B cell (primary cell): ENCODE measurements around the gene ABCA13. TPM values are rescaled to one million over a fixed set of nuclear protein-coding genes. Genes with fewer than 3 reads are reported as not detected.

Source experiments
- ATAC-seq: fragments of 200-7000 bp; cut with Tn5 transposase; one replicate; pipeline ENCODE4 v1.10.0; 2021; ENCODE audit warnings: low read depth, mild to moderate bottlenecking, moderate number of reproducible peaks, moderate library complexity
- CTCF ChIA-PET: fragments of 350-600 bp; sonication (Branson Sonifier 250); formaldehyde crosslinking; loops from one replicate; lab custom pipeline; 2021; ENCODE audit warnings: antibody characterized with exemption, inconsistent platforms; lab: Charles Lee
- POLR2A ChIA-PET: fragments of 350-600 bp; sonication (Branson Sonifier 250); formaldehyde crosslinking; loops from one replicate; lab custom pipeline; 2021; ENCODE audit warnings: antibody characterized with exemption; lab: Charles Lee
- DNase-seq: peaks from one replicate; pipeline ENCODE4 v3.0.0; 2013
- H2AFZ ChIP-seq: 2 replicates; pipeline ENCODE4 v1.6.1; 2012; ENCODE audit warnings: mild to moderate bottlenecking, low read depth, low read length; ENCODE audit not compliant: insufficient read depth, poor library complexity, severe bottlenecking
- H3K27ac ChIP-seq, 2 donors: 1 replicate in 1 of 2; 2 replicates in 1 of 2; pipeline ENCODE4 v1.5.1; 2012 to 2013; ENCODE audit warnings: low read length in 2 of 2, mild to moderate bottlenecking in 2 of 2, moderate library complexity in 1 of 2
- H3K27me3 ChIP-seq, 4 experiments: fragments of 200-600 bp in 1 of 4; sonication (generic) in 1 of 4; replicated peaks in 1 of 4; 1 replicate in 2 of 4; 2 replicates in 2 of 4; pipeline versions ENCODE4 v1.6.1 to v1.7.0; 2013 to 2016; ENCODE audit warnings: low read length in 3 of 4, mild to moderate bottlenecking in 2 of 4, mixed read lengths in 1 of 4, moderate library complexity in 1 of 4; ENCODE audit not compliant: insufficient read depth in 4 of 4, control insufficient read depth in 3 of 4; ENCODE audit errors: control extremely low read depth in 1 of 4
- H3K36me3 ChIP-seq, 2 experiments: replicated peaks in 1 of 2; 1 replicate in 1 of 2; 2 replicates in 1 of 2; pipeline versions ENCODE4 v1.6.1 to v1.7.1; 2013; ENCODE audit warnings: low read length in 1 of 2; ENCODE audit not compliant: insufficient read depth in 2 of 2, control insufficient read depth in 1 of 2; ENCODE audit errors: control extremely low read depth in 1 of 2, extremely low read depth in 1 of 2
- H3K4me1 ChIP-seq, 2 donors: fragments of 200-600 bp in 1 of 2; sonication (generic) in 1 of 2; 1 replicate in 1 of 2; 2 replicates in 1 of 2; pipeline versions ENCODE4 v1.5.1 to v1.6.1; 2013 to 2017; ENCODE audit warnings: low read length in 2 of 2; ENCODE audit not compliant: control insufficient read depth in 2 of 2, insufficient read depth in 2 of 2
- H3K4me2 ChIP-seq: replicated peaks from 2 replicates; pipeline ENCODE3; 2012; ENCODE audit warnings: mild to moderate bottlenecking, low read depth, low read length; ENCODE audit not compliant: poor library complexity, severe bottlenecking
- H3K4me3 ChIP-seq, 5 experiments: fragments of 200-600 bp in 1 of 5; sonication (generic) in 1 of 5; 1 replicate in 3 of 5; 2 replicates in 2 of 5; pipeline versions ENCODE4 v1.5.1 to v1.7.0; 2011 to 2016; ENCODE audit warnings: low read length in 4 of 5, mild to moderate bottlenecking in 4 of 5, low read depth in 2 of 5, control low read depth in 1 of 5, moderate library complexity in 1 of 5; ENCODE audit not compliant: insufficient read depth in 1 of 5; ENCODE audit errors: control extremely low read depth in 1 of 5, extremely low read depth in 1 of 5
- H3K79me2 ChIP-seq: fragments of 200-600 bp; sonication (generic); one replicate; pipeline ENCODE4 v1.6.0; 2016; ENCODE audit warnings: low read length; ENCODE audit not compliant: control insufficient read depth, insufficient read depth
- H3K9ac ChIP-seq: fragments of 200-600 bp; sonication (generic); 2 replicates; pipeline ENCODE4 v1.6.1; 2017; ENCODE audit warnings: mild to moderate bottlenecking, low read length, moderate library complexity
- H3K9me3 ChIP-seq, 3 donors: one replicate each; pipeline versions ENCODE4 v1.6.1 to v1.7.1; 2013; ENCODE audit warnings: low read length in 2 of 3; ENCODE audit not compliant: control insufficient read depth in 2 of 3, insufficient read depth in 1 of 3; ENCODE audit errors: control extremely low read depth in 1 of 3
- H4K20me1 ChIP-seq: 2 replicates; pipeline ENCODE4 v1.6.0; 2012; ENCODE audit warnings: mild to moderate bottlenecking, low read length; ENCODE audit not compliant: insufficient read depth, control insufficient read depth, poor library complexity, severe bottlenecking
- H3K27ac Mint-ChIP-seq: one replicate; pipeline ENCODE4 v1.8.0; 2021; ENCODE audit warnings: mixed read lengths
- H3K27me3 Mint-ChIP-seq: one replicate; pipeline ENCODE4 v1.8.0; 2021; ENCODE audit warnings: mixed read lengths
- H3K4me1 Mint-ChIP-seq: one replicate; pipeline ENCODE4 v1.8.0; 2021; ENCODE audit warnings: mixed read lengths
- H3K4me3 Mint-ChIP-seq: one replicate; pipeline ENCODE4 v1.8.0; 2021; ENCODE audit warnings: mixed read lengths
- H3K9me3 Mint-ChIP-seq: one replicate; pipeline ENCODE4 v1.8.0; 2022; ENCODE audit warnings: mixed read lengths; ENCODE audit not compliant: insufficient read depth
- EZH2 ChIP-seq: IDR thresholded peaks from 2 replicates; pipeline ENCODE4 v1.6.1; 2012; ENCODE audit warnings: borderline replicate concordance, low read depth, mild to moderate bottlenecking, moderate library complexity, low read length; ENCODE audit not compliant: insufficient read depth, poor library complexity, severe bottlenecking
- WGBS: methylation state at CpG from one replicate; pipeline ENCODE4 v1.1.5; 2013; ENCODE audit warnings: missing lambda C conversion rate; ENCODE audit not compliant: insufficient coverage; 5-methylcytosine and 5-hydroxymethylcytosine counted together
- intact Hi-C: fragments of 100-400 bp; cut with micrococcal nuclease; formaldehyde crosslinking; loops from one replicate; pipeline ENCODE4 v1.10.0; 2022
- polyA plus RNA-seq: library from polyadenylated mRNA; depleted of rRNA; stranded (reverse); fragments of >200 nt; gene quantifications from 2 replicates; pipeline ENCODE4 v1.2.3, GENCODE V29; 2012
- total RNA-seq, 2 donors: library from RNA; stranded (reverse); fragments of 120-200 nt in 1 of 2; gene quantifications; 1 replicate in 1 of 2; 2 replicates in 1 of 2; pipeline versions ENCODE4 v1.2.3 to v1.2.4, GENCODE V29; 2013 to 2022
- TF ChIP-seq, protein P1 (sequence below): fragments of 200-600 bp; IDR thresholded peaks from one replicate; pipeline ENCODE4 v1.8.0; 2022; ENCODE audit warnings: antibody characterized with exemption, mild to moderate bottlenecking

The ABCA13 gene
- total and polyA plus RNA-seq, 2 donors (not counting 1 experiment from before 2014, with no cell fraction given), result not detected

- H3K79me2 ChIP-seq, result no peaks in the 10 kb centered on the region
- H3K9me3 Mint-ChIP-seq, result no peaks in the 10 kb centered on the region
- no CpG with 5 or more reads among the region's 3 CpGs for WGBS
- no peaks in the 10 kb centered on the region for H3K27me3 Mint-ChIP-seq
- no peaks in the 10 kb centered on the region for H4K20me1 ChIP-seq
- CTCF ChIA-PET, result no interaction called here
- peaks cover 0 to 4% (median 0%) of the 10 kb centered on the region in 3 donors for H3K9me3 ChIP-seq
- no peak overlapping the region for H3K4me2 ChIP-seq
- H3K36me3 ChIP-seq, result no peaks in the 10 kb centered on the region
- no peak overlapping the region for H3K4me3 Mint-ChIP-seq
- no peak overlapping the region for H3K27ac ChIP-seq
- TF ChIP-seq EZH2, result no peak
- TF ChIP-seq, protein P1, sequence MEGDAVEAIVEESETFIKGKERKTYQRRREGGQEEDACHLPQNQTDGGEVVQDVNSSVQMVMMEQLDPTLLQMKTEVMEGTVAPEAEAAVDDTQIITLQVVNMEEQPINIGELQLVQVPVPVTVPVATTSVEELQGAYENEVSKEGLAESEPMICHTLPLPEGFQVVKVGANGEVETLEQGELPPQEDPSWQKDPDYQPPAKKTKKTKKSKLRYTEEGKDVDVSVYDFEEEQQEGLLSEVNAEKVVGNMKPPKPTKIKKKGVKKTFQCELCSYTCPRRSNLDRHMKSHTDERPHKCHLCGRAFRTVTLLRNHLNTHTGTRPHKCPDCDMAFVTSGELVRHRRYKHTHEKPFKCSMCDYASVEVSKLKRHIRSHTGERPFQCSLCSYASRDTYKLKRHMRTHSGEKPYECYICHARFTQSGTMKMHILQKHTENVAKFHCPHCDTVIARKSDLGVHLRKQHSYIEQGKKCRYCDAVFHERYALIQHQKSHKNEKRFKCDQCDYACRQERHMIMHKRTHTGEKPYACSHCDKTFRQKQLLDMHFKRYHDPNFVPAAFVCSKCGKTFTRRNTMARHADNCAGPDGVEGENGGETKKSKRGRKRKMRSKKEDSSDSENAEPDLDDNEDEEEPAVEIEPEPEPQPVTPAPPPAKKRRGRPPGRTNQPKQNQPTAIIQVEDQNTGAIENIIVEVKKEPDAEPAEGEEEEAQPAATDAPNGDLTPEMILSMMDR, result no peak
- no peak overlapping the region for H3K27ac Mint-ChIP-seq
- ATAC-seq, result no peak
- intact Hi-C loops, result no loop called here
- no peak overlapping the region for H3K4me3 ChIP-seq
- H2AFZ ChIP-seq, result no peak overlapping the region
- no peak for DNase-seq
- POLR2A ChIA-PET, result no interaction called here
- H3K9ac ChIP-seq, result no peak overlapping the region
- no peaks in the 10 kb centered on the region for H3K27me3 ChIP-seq
- H3K4me1 Mint-ChIP-seq, result no peaks in the 10 kb centered on the region
- no peaks in the 10 kb centered on the region for H3K4me1 ChIP-seq
Observed at GRCh38 chr7:48636391-48637015, 465.2 kb downstream of the ABCA13 start.

- ChIA-PET POLR2A (no interaction called here), CTCF (no interaction called here)
- Histone ChIP-seq H3K36me3 (no peaks in the 10 kb centered on the region), H3K9ac (no peak overlapping the region), H3K4me2 (no peak overlapping the region), H3K27ac (no peak overlapping the region), H3K9me3 (peaks cover 0 to 4% (median 0%) of the 10 kb centered on the region in 3 donors), H4K20me1 (no peaks in the 10 kb centered on the region), H3K4me3 (no peak overlapping the region), H3K4me1 (no peaks in the 10 kb centered on the region), H3K27me3 (no peaks in the 10 kb centered on the region), H3K79me2 (no peaks in the 10 kb centered on the region), H2AFZ (no peak overlapping the region)
- TF ChIP-seq EZH2, result no peak
- TF ChIP-seq, protein P1, result no peak
- no CpG with 5 or more reads among the region's 1 CpG for WGBS
- H3K9me3 Mint-ChIP-seq, result no peaks in the 10 kb centered on the region
- H3K27ac Mint-ChIP-seq, result no peak overlapping the region
- DNase-seq, result no peak
- H3K27me3 Mint-ChIP-seq, result no peaks in the 10 kb centered on the region
- no peak overlapping the region for H3K4me3 Mint-ChIP-seq
- no peak for ATAC-seq
- H3K4me1 Mint-ChIP-seq, result no peaks in the 10 kb centered on the region
- intact Hi-C loops, result no loop called here
Observed at GRCh38 chr7:48637382-48637781, 466.1 kb downstream of the ABCA13 start.
